ENCODE results near the gene UCP2. TPM values are rescaled to one million over a fixed set of nuclear protein-coding genes. Genes with fewer than 3 reads are reported as not detected.

The UCP2 gene
- total and polyA plus RNA-seq, 2 experiments from 2014 or later: 60.1 to 76.9 TPM

GRCh38 chr11:73949246-73949645, 33.4 kb downstream of the UCP2 start:
- TF ChIP-seq ZNF462 (CRISPR knock-in tag; IDR thresholded peaks at IDR 0.05) (no peak), STAT1 (IDR thresholded peaks at IDR 0.05; ENCODE audit: unreplicated experiment) (no peak), ZNF114 (CRISPR knock-in tag; IDR thresholded peaks at IDR 0.05) (no peak), NANOG (IDR thresholded peaks at IDR 0.05; ENCODE audit: borderline replicate concordance) (no peak), CREB1 (CRISPR knock-in tag; IDR thresholded peaks at IDR 0.05; ENCODE audit: low read depth) (no peak), EZH2phosphoT487 (IDR thresholded peaks at IDR 0.05; ENCODE audit: unreplicated experiment) (no peak), ZNF331 (CRISPR knock-in tag; IDR thresholded peaks at IDR 0.05; ENCODE audit: low read depth) (no peak), ETS1 (IDR thresholded peaks at IDR 0.05) (no peak), CTCF (conservative IDR thresholded peaks at IDR 0.05; ENCODE audit: low read depth in 2 of 2) (no peak), EZH2 (IDR thresholded peaks at IDR 0.05; ENCODE audit: low read depth, unreplicated experiment) (no peak), POLR2AphosphoS5 (IDR thresholded peaks at IDR 0.05; ENCODE audit: low read depth) (no peak), JUNB (IDR thresholded peaks at IDR 0.05; ENCODE audit: unreplicated experiment) (no peak), REST (IDR thresholded peaks at IDR 0.05; ENCODE audit: unreplicated experiment) (no peak)
- no peaks in the 10 kb centered on the region for H3K36me3 Mint-ChIP-seq (ENCODE audit: low read depth)
- no peak overlapping the region for H3K4me3 Mint-ChIP-seq
- H3K4me3 ChIP-seq: no peak overlapping the region
- no peaks in the 10 kb centered on the region for H3K79me2 ChIP-seq (replicated peaks; ENCODE audit: insufficient read depth)
- H3K9me2 ChIP-seq (ENCODE audit: insufficient read depth): no peaks in the 10 kb centered on the region
- no peaks in the 10 kb centered on the region; the same call in 2 of the 3 replicates for H3K4me1 Mint-ChIP-seq
- ATAC-seq (no peak), DNase-seq (ENCODE audit: low spot score) (no peak)
- no peak overlapping the region for H3K27ac ChIP-seq (ENCODE audit: low read depth)
- no peaks in the 10 kb centered on the region for H3K27me3 Mint-ChIP-seq (ENCODE audit: insufficient read depth, low read depth, poor library complexity)
- H4K20me1 ChIP-seq (replicated peaks; ENCODE audit: insufficient read depth): no peaks in the 10 kb centered on the region
- peaks cover 3% of the 10 kb centered on the region; the same call in 1 of the 2 replicates for H3K4me1 ChIP-seq (ENCODE audit: insufficient read depth)
- H3F3A ChIP-seq (replicated peaks; ENCODE audit: low read depth): no peaks in the 10 kb centered on the region
- no peaks in the 10 kb centered on the region for H3K27me3 ChIP-seq (ENCODE audit: insufficient read depth)
- no peaks in the 10 kb centered on the region for H3K36me3 ChIP-seq (ENCODE audit: insufficient read depth)
- no peak overlapping the region for H3K27ac Mint-ChIP-seq
- H3K4me2 ChIP-seq: no peak overlapping the region
- peaks cover 7% of the 10 kb centered on the region; the same call in 2 of the 3 replicates for H3K9me3 Mint-ChIP-seq
- no peak overlapping the region for H2AFZ ChIP-seq

Measured in GM23338 (cell line).